ENCODE results near the gene PCP4L1. TPM values are rescaled to one million over a fixed set of nuclear protein-coding genes. Genes with fewer than 3 reads are reported as not detected.
A peak's percentile ranks its signal among the peaks of the same experiment; 100 is the strongest.

The PCP4L1 gene
- 0.46 and 0.69 TPM in 2 replicates for total RNA-seq (ENCODE audit: low replicate concordance)

DNA sequence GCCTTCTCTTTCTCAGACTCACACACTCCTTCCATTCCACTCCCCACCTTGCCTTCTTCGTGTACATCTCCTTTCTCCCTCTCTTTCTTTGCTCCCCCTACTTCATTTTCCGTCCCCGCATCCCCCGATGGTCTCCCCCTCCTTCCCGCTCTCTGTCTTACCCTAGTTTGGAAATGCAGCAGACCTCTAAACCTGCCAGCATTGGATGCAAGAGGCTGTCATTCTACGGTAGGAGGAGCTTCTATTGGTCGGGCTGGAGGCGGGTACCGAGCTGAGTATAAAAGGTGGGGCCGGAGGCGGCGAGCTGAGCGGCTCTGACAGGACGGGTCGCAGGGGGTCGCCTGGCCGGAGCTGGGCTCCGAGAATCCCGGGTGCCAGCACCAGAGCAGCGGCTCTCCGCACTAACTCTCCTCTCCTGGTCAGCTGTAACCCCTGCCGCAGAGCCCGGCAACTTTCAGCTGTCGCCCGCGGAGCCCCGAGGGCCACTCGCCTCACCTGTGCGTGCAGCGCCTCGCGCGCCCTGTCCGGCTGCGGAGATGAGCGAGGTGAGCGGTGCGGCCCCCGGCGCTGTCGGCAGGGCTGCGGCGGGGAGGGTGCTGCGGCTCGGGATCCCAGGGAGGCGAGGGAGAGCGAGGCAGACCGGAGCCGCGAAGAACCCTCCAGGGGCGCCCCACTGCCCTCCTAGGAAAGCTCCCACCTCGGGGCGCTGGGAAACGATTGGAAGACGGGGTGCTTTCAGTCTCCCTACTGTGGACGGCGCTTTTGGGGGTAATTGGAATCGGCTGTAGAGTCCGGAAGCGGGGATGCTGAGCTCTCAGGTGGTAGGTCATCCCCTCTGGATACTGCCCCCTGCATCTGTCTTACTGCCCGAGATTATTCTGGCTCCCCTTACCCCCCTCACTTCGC is at the start of gene PCP4L1:
PCP4L1 (plus strand) TSS at position 307 of the 906 bp plus-strand sequence; CDS start at position 537, 230 bp downstream.
- peaks cover 20% of the 10 kb centered on the region for H3K9me3 Mint-ChIP-seq
- H3K36me3 ChIP-seq: no peaks in the 10 kb centered on the region
- H3K27me3 Mint-ChIP-seq (ENCODE audit: insufficient read depth, low read depth): peaks cover 33% of the 10 kb centered on the region
- peaks cover 4% of the 10 kb centered on the region for H4K20me1 ChIP-seq (ENCODE audit: low read depth)
- TF ChIP-seq EZH2 (IDR thresholded peaks at IDR 0.05): peak; percentile 66
- TF ChIP-seq EZH2phosphoT487 (IDR thresholded peaks at IDR 0.05): peak; percentile 46
- TF ChIP-seq, protein P1, sequence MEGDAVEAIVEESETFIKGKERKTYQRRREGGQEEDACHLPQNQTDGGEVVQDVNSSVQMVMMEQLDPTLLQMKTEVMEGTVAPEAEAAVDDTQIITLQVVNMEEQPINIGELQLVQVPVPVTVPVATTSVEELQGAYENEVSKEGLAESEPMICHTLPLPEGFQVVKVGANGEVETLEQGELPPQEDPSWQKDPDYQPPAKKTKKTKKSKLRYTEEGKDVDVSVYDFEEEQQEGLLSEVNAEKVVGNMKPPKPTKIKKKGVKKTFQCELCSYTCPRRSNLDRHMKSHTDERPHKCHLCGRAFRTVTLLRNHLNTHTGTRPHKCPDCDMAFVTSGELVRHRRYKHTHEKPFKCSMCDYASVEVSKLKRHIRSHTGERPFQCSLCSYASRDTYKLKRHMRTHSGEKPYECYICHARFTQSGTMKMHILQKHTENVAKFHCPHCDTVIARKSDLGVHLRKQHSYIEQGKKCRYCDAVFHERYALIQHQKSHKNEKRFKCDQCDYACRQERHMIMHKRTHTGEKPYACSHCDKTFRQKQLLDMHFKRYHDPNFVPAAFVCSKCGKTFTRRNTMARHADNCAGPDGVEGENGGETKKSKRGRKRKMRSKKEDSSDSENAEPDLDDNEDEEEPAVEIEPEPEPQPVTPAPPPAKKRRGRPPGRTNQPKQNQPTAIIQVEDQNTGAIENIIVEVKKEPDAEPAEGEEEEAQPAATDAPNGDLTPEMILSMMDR (IDR thresholded peaks at IDR 0.05): peak; percentile 7
- H2AFZ ChIP-seq (replicated peaks): peak within 1 kb of the TSS; percentile 85
- H3K9ac ChIP-seq: no peak within 1 kb of the TSS
- H3K79me2 ChIP-seq (ENCODE audit: low read depth): no peaks in the 10 kb centered on the region
- H3K36me3 Mint-ChIP-seq: peaks cover 7% of the 10 kb centered on the region
- H3K27ac Mint-ChIP-seq: peak within 1 kb of the TSS; percentile 19
- no peak within 1 kb of the TSS for H3K27ac ChIP-seq
- peaks cover 17% of the 10 kb centered on the region for H3K4me1 ChIP-seq
- H3F3A ChIP-seq (ENCODE audit: low read depth): peaks cover 10% of the 10 kb centered on the region
- peaks cover 8% of the 10 kb centered on the region for H3K9me3 ChIP-seq (ENCODE audit: low read depth)
- DNase-seq (ENCODE audit: low spot score): peak; percentile 92
- peaks cover 43% of the 10 kb centered on the region for H3K27me3 ChIP-seq
- H3K4me3 Mint-ChIP-seq: peak within 1 kb of the TSS; percentile 67
- H3K4me1 Mint-ChIP-seq: peaks cover 31% of the 10 kb centered on the region
- H3K4me2 ChIP-seq: peak within 1 kb of the TSS; percentile 91
- H3K4me3 ChIP-seq: peak within 1 kb of the TSS; percentile 72

- Histone ChIP-seq H3K79me2 (ENCODE audit: low read depth) (peaks cover 3% of the 10 kb centered on the region), H2AFZ (replicated peaks) (no peak overlapping the region), H4K20me1 (ENCODE audit: low read depth) (peaks cover 5% of the 10 kb centered on the region), H3K36me3 (peaks cover 13% of the 10 kb centered on the region), H3K4me3 (no peak overlapping the region), H3K4me1 (no peaks in the 10 kb centered on the region), H3K27me3 (no peaks in the 10 kb centered on the region), H3K4me2 (no peak overlapping the region), H3K9ac (no peak overlapping the region), H3K27ac (no peak overlapping the region), H3F3A (ENCODE audit: low read depth) (peaks cover 28% of the 10 kb centered on the region), H3K9me3 (ENCODE audit: low read depth) (no peaks in the 10 kb centered on the region)
- no peak overlapping the region for H3K27ac Mint-ChIP-seq
- peak; percentile 90 for DNase-seq (ENCODE audit: low spot score)
- H3K9me3 Mint-ChIP-seq: no peaks in the 10 kb centered on the region
- H3K4me3 Mint-ChIP-seq: no peak overlapping the region
- H3K36me3 Mint-ChIP-seq: peaks cover 37% of the 10 kb centered on the region
- peaks cover 6% of the 10 kb centered on the region for H3K27me3 Mint-ChIP-seq (ENCODE audit: insufficient read depth, low read depth)
- peaks cover 5% of the 10 kb centered on the region for H3K4me1 Mint-ChIP-seq
- no peak for TF ChIP-seq EZH2 (IDR thresholded peaks at IDR 0.05)
- TF ChIP-seq EZH2phosphoT487 (IDR thresholded peaks at IDR 0.05): no peak
- TF ChIP-seq, protein P1 (IDR thresholded peaks at IDR 0.05): peak; percentile 97
Observed at GRCh38 chr1:161209790-161210409, 48.6 kb upstream of the PCP4L1 start.

DNA sequence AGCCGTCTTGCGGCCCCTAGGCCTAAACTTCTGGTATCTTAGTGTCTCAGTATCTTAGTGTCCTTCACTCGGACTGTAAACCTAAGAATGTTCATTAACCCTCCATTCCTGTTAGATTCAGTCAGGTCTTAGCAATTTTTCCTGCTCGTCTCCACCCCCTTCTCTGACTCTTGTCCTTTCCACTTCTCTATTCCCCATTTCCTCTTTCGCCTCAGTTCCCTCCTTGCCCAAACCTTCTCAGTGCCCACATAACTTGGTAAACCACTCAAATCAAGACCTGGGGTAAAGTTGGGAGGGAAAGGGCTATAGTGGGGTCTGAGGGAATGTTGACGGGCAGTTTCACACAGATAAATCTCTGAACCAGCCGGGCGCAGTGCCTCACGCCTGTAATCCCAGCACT is 44.2 kb upstream of the PCP4L1 start:
- no peak for TF ChIP-seq EZH2 (IDR thresholded peaks at IDR 0.05)
- TF ChIP-seq, protein P1 (IDR thresholded peaks at IDR 0.05): no peak
- peaks cover 8% of the 10 kb centered on the region for H3K27me3 Mint-ChIP-seq (ENCODE audit: insufficient read depth, low read depth)
- H3K27ac Mint-ChIP-seq: no peak overlapping the region
- no peak for DNase-seq (ENCODE audit: low spot score)
- H4K20me1 ChIP-seq (ENCODE audit: low read depth): peaks cover 5% of the 10 kb centered on the region
- H3K9ac ChIP-seq: no peak overlapping the region
- no peak overlapping the region for H3K4me2 ChIP-seq
- H2AFZ ChIP-seq (replicated peaks): no peak overlapping the region
- peaks cover 13% of the 10 kb centered on the region for H3K36me3 ChIP-seq
- H3K4me3 Mint-ChIP-seq: no peak overlapping the region
- no peaks in the 10 kb centered on the region for H3K79me2 ChIP-seq (ENCODE audit: low read depth)
- peaks cover 6% of the 10 kb centered on the region for H3K4me1 ChIP-seq
- H3K4me3 ChIP-seq: no peak overlapping the region
- peaks cover 30% of the 10 kb centered on the region for H3K36me3 Mint-ChIP-seq
- no peaks in the 10 kb centered on the region for H3K27me3 ChIP-seq
- peaks cover 25% of the 10 kb centered on the region for H3F3A ChIP-seq (ENCODE audit: low read depth)
- H3K9me3 Mint-ChIP-seq: no peaks in the 10 kb centered on the region
- no peaks in the 10 kb centered on the region for H3K9me3 ChIP-seq (ENCODE audit: low read depth)
- H3K4me1 Mint-ChIP-seq: peaks cover 15% of the 10 kb centered on the region
- no peak overlapping the region for H3K27ac ChIP-seq

Data from neural progenitor cell (in vitro differentiated cells).